GM18505 (cell line): Measurements from ENCODE around the gene DRC7.
"Not testable (repeated sequence)": the region's sequence is repeated elsewhere in the genome, so short reads cannot be mapped to it uniquely, and the experiment has no call there.

Source experiments
- ATAC-seq: cut with Tn5 transposase; IDR thresholded peaks from one replicate; pipeline ENCODE4 v1.9.1; 2021; ENCODE audit not compliant: unreplicated experiment
- POLR2A ChIP-seq: IDR thresholded peaks from 4 replicates; pipeline ENCODE4 v1.6.1; 2011; ENCODE audit warnings: borderline replicate concordance; ENCODE audit not compliant: insufficient read depth, insufficient read length; ENCODE audit errors: extremely low read depth

The DRC7 gene

DNA sequence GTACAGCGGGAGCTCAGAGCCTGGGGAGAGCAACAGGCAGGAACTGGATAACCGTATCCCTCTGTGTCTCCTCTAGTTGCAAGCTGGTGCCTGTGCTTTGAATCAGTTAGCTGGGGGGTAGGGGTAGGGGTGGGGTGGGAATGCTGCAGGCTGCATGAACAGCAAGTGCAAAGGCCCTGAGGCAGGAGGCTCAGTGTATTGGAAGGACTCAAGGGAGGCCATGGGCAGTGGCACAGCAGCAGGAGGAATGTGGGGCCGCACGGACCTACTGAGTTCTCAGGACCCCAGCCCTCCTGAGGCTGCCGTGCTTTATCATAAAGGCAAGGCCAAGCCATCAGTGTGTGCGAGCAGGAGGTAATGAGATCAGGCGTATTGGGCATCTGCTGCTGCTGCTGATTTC is 44.2 kb downstream of the DRC7 start:
- no peak for TF ChIP-seq POLR2A
- no peak for ATAC-seq

DNA sequence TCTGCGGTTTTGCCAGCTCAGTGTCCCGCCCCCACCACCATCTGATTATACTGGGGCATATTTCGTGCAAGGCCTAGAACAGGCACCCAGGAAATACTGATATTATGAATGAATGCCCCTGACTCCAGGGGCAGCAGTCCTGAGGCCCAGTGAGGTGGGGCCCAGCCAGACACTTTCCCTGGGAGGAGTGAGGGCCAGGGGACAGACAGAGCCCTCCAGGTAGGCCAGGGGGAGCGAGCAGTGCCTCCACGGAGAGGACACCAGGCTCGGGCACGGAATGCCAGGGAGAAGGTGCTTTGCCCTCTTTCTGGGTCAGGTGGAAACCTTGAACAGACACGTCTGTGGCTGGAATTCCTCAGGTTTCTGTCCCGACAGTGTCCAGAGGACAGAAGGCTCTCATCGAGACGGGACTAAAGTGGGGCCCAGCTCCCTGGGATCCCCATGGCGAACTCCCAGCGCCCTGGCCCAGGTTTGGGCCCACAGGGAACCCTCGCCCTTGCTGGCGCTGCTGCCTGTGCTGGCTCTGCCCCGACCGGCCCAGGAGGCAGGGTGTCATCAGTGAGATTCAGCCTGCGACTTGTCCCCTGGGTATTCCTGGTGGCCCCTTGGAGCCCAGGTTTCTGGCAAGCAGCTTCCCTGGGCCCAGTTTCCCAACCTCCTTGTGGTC is 45.3 kb downstream of the DRC7 start:
- TF ChIP-seq POLR2A: no peak
- ATAC-seq: no peak

DNA sequence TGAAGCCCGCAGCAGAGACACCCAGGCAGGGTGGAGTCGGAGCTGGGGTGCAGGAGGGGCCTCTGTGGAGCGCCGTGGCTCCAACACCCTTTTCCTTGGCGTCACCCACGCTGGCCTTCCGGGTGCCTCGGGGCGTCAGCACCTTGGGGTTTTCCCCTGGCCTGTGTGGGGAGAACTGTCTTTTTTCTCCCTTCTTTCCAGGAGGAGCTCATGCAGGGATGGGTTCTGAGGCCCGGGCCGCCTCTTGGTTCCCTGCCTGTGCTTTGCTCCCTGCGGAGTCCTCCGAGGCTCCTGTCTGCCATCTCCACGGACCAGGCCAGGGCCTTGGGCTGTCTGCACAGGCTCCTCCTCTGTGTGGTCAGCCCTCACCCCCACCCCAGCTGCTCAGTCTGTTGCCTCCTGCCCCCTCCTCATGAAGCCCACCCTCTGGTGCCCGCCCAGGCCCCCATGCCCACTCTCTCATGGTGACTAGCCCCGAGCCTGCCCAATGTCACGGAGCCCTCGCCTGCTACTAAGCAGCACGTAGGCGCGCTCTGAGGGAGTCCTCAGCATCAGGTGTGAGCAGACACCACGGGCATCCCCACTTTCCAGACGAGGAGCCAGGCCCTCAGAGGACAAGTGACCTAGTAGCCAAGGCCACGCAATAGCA is 45.9 kb downstream of the DRC7 start:
- TF ChIP-seq POLR2A: no peak

DNA sequence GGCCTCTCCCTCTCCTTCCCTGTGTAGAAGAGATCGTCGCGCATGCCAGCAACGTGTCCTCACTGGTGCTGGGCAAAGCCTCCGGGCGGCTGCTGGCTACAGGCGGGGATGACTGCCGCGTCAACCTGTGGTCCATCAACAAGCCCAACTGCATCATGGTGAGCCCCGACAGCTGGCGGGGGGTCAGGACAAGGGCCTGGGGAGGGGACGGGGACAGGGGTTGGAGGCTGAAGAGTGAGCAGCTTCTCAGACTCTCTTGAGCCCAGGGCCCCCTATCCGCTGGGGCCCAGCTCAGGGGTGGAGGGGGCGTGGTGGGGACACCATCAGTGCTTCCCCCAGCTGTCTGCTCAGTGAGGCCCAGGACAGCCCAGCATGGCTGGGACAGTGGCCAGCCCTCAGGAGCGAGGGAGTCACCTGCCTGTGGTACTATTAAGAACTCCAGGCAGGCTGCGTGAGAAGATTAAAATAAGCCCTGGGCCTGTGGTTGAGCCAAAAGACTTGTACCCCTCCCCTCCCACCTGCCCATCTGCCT is 47.1 kb downstream of the DRC7 start:
- ATAC-seq: no peak
- TF ChIP-seq POLR2A: no peak

More for the DNA sequence above, 45.9 kb downstream of the DRC7 start:
- ATAC-seq: no peak

DNA sequence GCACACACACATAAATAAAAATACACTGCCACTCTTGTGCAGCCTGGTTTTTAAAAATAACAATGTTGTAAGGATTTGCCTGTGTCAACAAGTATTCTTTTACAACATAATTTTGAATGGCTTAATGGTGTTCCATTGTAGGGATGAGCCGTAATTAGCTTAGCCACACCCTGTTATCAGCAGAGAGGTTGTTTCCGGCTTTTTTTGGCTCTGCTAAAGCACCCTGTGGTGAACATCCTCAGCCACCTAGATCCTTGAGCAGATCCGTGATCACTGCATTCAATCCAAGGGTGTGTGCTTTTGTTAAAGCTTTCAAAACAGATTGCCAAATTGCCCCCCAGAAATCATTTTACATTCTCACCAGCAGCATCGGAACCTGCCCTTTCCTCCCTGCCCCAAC is 47.9 kb downstream of the DRC7 start:
- ATAC-seq: no peak
- TF ChIP-seq POLR2A: no peak

GRCh38 chr16:57743458-57743857 is 48.9 kb downstream of the DRC7 start:
- no peak for TF ChIP-seq POLR2A
- no peak for ATAC-seq

DNA sequence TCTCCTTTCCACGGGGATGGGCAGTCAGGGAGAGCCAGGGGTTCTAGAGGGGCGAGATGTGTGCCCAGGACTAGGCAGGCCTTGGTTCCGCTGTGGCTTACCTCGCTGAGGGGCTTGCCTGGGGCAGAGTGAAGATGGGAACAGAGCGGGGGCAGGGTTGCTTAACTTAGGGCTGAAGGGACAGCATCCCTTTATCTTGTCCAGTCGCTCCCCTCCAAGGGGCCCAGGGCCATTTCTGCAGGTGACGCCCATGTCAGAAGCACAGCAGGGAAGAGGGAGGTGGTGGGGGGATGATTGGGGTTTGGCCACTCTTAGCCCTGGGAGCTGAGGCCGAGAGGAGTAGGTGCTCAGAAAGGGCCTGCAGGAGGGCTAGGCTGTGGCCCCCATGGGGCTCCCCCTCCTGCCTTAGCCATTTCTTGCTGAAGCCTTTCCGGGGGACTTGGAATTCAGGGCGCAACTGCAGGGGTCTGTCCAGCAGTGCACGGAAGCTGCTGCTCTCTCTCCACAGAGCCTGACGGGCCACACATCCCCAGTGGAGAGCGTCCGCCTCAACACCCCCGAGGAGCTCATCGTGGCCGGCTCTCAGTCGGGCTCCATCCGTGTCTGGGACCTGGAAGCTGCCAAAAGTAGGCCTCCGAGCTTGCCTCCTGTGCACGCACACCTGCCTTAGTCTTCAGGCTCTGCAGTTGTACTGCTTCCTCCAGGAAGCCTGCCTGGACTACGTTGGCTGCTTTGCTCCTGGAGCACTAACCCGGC is 49.5 kb downstream of the DRC7 start:
- ATAC-seq: no peak
- no peak for TF ChIP-seq POLR2A

- no peak for ATAC-seq
Measured at GRCh38 chr16:57744642-57744903, 50.0 kb downstream of the DRC7 start.

GRCh38 chr16:57745768-57746167 is 51.2 kb downstream of the DRC7 start:
- ATAC-seq: no peak
- no peak for TF ChIP-seq POLR2A

More at GRCh38 chr16:57744642-57744903, 50.0 kb downstream of the DRC7 start:
- TF ChIP-seq POLR2A: no peak

- ATAC-seq: not testable (repeated sequence)
Measured at GRCh38 chr16:57746316-57746715, 51.7 kb downstream of the DRC7 start.

GRCh38 chr16:57747091-57747490 is 52.5 kb downstream of the DRC7 start:
- TF ChIP-seq POLR2A: no peak
- ATAC-seq: no peak

DNA sequence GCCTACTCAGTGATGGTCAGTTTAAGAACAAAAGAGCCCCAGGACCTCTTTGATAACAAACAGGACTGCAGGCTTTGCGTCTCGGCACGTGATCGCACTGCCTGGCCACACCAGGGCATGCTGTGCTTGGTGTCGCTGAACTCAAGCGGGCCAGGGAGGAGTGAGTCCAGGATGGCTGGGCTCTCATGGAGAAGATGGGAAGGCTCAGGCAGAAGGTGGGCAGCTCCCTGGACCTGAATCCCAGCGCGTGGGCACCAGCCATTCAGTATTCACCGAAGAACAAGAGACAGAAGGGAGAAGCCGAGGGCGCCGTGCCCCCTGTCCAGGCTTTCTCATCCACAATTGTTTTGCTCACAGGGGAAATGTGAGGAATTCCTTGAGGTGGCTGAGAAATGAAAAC is 52.9 kb downstream of the DRC7 start:
- ATAC-seq: no peak
- no peak for TF ChIP-seq POLR2A

GRCh38 chr16:57747996-57748395 is 53.4 kb downstream of the DRC7 start:
- ATAC-seq: no peak
- no peak for TF ChIP-seq POLR2A

DNA sequence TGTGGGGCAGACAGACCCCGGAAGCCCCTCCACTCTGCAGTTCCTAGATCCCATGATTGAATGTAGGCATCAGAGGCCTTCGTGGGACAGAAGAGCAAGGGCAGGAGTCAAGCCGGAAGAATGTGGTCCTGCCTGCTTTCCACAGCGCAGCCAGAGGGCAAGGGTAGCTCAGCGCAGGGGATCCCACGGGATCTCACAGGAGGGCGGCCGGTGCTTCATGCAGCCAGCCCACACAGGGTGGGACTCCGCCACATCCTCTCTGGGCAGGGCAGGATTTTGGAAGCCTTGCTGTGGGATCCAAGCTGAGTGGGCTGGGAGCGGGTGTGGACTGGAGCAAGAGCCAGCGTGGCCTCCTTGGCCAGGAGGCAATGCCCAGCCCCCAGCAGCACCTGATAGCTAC is 54.0 kb downstream of the DRC7 start:
- TF ChIP-seq POLR2A: no peak
- ATAC-seq: no peak

- no peak for ATAC-seq
- no peak for TF ChIP-seq POLR2A
Measured at GRCh38 chr16:57749101-57749692, 54.6 kb downstream of the DRC7 start.
